ENCODE results near the gene IL33. TPM values are rescaled to one million over a fixed set of nuclear protein-coding genes. Genes with fewer than 3 reads are reported as not detected.

IL33 gene
- total and polyA plus RNA-seq, 4 donors, result 16.5 to 154 (median 27.0) TPM

DNA sequence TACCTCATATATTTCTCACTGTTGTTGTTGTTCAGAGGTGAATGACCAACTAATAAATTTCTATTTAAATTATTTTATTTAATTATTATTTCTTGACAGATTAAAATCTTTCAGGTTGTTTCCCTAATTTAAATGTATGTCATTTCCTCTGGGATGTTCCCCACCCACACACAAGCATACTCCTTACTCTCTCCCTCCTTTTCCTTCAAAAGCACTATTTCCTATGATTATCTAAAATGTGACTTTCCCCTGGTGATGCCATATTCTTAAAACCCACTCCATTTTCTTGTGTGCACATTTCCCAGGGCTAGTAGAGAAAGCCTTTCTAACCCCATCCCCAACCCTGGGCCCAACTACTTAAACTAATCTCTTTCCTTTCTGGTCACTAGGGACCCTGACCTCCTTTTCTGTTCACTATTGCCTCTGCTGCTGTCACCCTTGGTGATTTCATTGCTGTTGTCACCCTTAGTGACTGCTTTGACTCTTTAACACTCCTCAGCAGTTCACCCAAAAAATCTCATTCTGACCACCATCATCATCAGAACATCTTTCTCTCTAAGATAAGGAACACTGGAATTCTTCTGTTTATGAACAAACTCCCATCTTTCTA is 16.8 kb downstream of the IL33 start:
- no peaks in the 10 kb centered on the region for H3K36me3 ChIP-seq (ENCODE audit: control insufficient read depth in 4 of 4, insufficient read depth in 4 of 4, low read length in 4 of 4)
- no peaks in the 10 kb centered on the region for H3K27me3 ChIP-seq (ENCODE audit: control insufficient read depth in 3 of 3, insufficient read depth in 3 of 3, low read length in 2 of 3)
- H3K4me1 ChIP-seq (ENCODE audit: control insufficient read depth in 5 of 5, insufficient read depth in 5 of 5, low read length in 5 of 5), result peaks cover 0 to 21% (median 0%) of the 10 kb centered on the region in 5 donors
- H3K4me3 ChIP-seq, result no peak overlapping the region
- H3K9me3 ChIP-seq (ENCODE audit: control insufficient read depth in 4 of 4, insufficient read depth in 3 of 4, low read length in 3 of 4), result no peaks in the 10 kb centered on the region
- TF ChIP-seq CTCF (IDR thresholded peaks at IDR 0.05; ENCODE audit: control extremely low read depth, extremely low read depth), result no peak
- H3K27ac ChIP-seq (ENCODE audit: low read depth in 1 of 2, low read length in 1 of 2), result no peak overlapping the region
- no peak overlapping the region for H3K9ac ChIP-seq (ENCODE audit: insufficient read depth in 1 of 2, low read length in 2 of 2)
- no peak for ATAC-seq (ENCODE audit: insufficient read depth, low FRiP score)
- no peak for DNase-seq

GRCh38 chr9:6234014-6234413 is 18.4 kb downstream of the IL33 start:
- Histone ChIP-seq H3K27me3 (ENCODE audit: control insufficient read depth in 3 of 3, insufficient read depth in 3 of 3, low read length in 2 of 3) (no peaks in the 10 kb centered on the region), H3K27ac (ENCODE audit: low read depth in 1 of 2, low read length in 1 of 2) (no peak overlapping the region), H3K9me3 (ENCODE audit: control insufficient read depth in 4 of 4, insufficient read depth in 3 of 4, low read length in 3 of 4) (no peaks in the 10 kb centered on the region), H3K9ac (ENCODE audit: insufficient read depth in 1 of 2, low read length in 2 of 2) (no peak overlapping the region), H3K36me3 (ENCODE audit: control insufficient read depth in 4 of 4, insufficient read depth in 4 of 4, low read length in 4 of 4) (no peaks in the 10 kb centered on the region), H3K4me3 (no peak overlapping the region), H3K4me1 (ENCODE audit: control insufficient read depth in 5 of 5, insufficient read depth in 5 of 5, low read length in 5 of 5) (peaks cover 0 to 13% (median 0%) of the 10 kb centered on the region in 5 donors)
- WGBS, 2 donors, result 56 to 59% methylated on average over 1 of the region's 1 CpG
- ATAC-seq (ENCODE audit: insufficient read depth, low FRiP score) (no peak), DNase-seq (peak in 1 of 3 donors; percentile 16)
- TF ChIP-seq CTCF (IDR thresholded peaks at IDR 0.05; ENCODE audit: control extremely low read depth, extremely low read depth), result no peak

GRCh38 chr9:6237267-6237666 is 21.7 kb downstream of the IL33 start:
- no peak for DNase-seq
- H3K4me1 ChIP-seq (ENCODE audit: control insufficient read depth in 5 of 5, insufficient read depth in 5 of 5, low read length in 5 of 5), result peaks cover 0 to 3% (median 0%) of the 10 kb centered on the region in 5 donors
- no peaks in the 10 kb centered on the region for H3K9me3 ChIP-seq (ENCODE audit: control insufficient read depth in 4 of 4, insufficient read depth in 3 of 4, low read length in 3 of 4)
- H3K27ac ChIP-seq (ENCODE audit: low read depth in 1 of 2, low read length in 1 of 2), result no peak overlapping the region
- no peak for ATAC-seq (ENCODE audit: insufficient read depth, low FRiP score)
- H3K9ac ChIP-seq (ENCODE audit: insufficient read depth in 1 of 2, low read length in 2 of 2), result no peak overlapping the region
- H3K36me3 ChIP-seq (ENCODE audit: control insufficient read depth in 4 of 4, insufficient read depth in 4 of 4, low read length in 4 of 4), result no peaks in the 10 kb centered on the region
- no peaks in the 10 kb centered on the region for H3K27me3 ChIP-seq (ENCODE audit: control insufficient read depth in 3 of 3, insufficient read depth in 3 of 3, low read length in 2 of 3)
- WGBS, 2 donors, result 90% methylated on average over 2 of the region's 2 CpGs
- H3K4me3 ChIP-seq, result no peak overlapping the region
- no peak for TF ChIP-seq CTCF (IDR thresholded peaks at IDR 0.05; ENCODE audit: control extremely low read depth, extremely low read depth)

DNA sequence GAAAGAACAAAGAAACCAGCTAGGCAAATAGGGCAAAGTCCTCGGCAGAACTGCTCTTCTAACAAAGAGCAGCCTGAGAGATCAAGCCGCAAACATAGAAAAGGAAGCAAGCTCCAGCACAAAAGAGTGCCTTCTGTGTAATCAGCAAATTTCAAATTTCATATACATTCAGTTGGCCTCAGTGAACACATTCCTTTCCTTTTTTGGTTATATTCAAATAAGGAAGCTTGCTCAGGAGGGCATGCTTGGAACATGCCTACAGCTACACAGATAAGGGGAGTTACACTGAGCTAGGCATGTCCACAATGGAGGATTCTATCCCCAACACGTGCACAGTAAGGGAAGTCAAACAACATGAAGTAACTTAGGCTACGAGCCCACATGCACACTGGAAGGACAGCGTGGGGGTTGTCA is 23.4 kb downstream of the IL33 start:
- Histone ChIP-seq H3K27me3 (ENCODE audit: control insufficient read depth in 3 of 3, insufficient read depth in 3 of 3, low read length in 2 of 3) (no peaks in the 10 kb centered on the region), H3K27ac (ENCODE audit: low read depth in 1 of 2, low read length in 1 of 2) (no peak overlapping the region), H3K36me3 (ENCODE audit: control insufficient read depth in 4 of 4, insufficient read depth in 4 of 4, low read length in 4 of 4) (no peaks in the 10 kb centered on the region), H3K9me3 (ENCODE audit: control insufficient read depth in 4 of 4, insufficient read depth in 3 of 4, low read length in 3 of 4) (no peaks in the 10 kb centered on the region), H3K4me1 (ENCODE audit: control insufficient read depth in 5 of 5, insufficient read depth in 5 of 5, low read length in 5 of 5) (peaks cover 0 to 2% (median 0%) of the 10 kb centered on the region in 5 donors), H3K9ac (ENCODE audit: insufficient read depth in 1 of 2, low read length in 2 of 2) (no peak overlapping the region), H3K4me3 (no peak overlapping the region)
- no peak for ATAC-seq (ENCODE audit: insufficient read depth, low FRiP score)
- TF ChIP-seq CTCF (IDR thresholded peaks at IDR 0.05; ENCODE audit: control extremely low read depth, extremely low read depth), result no peak
- no peak for DNase-seq
- 81 to 92% methylated on average over 5 of the region's 5 CpGs for WGBS, 2 donors
